Stimulated activated CD4-positive, alpha-beta T cell treated with anti-CD3 and anti-CD28 coated beads, Interleukin-2, amount 100 ng/mL, for 48 hours (primary cell): Measurements from ENCODE around the gene SLC2A4.
"Not testable (repeated sequence)": the region's sequence is repeated elsewhere in the genome, so short reads cannot be mapped to it uniquely, and the experiment has no call there.

ENCODE experiments used
- DNase-seq, 2 donors: peaks; one replicate each; pipeline ENCODE4 v3.0.0-alpha.2; 2020

SLC2A4 gene

DNA sequence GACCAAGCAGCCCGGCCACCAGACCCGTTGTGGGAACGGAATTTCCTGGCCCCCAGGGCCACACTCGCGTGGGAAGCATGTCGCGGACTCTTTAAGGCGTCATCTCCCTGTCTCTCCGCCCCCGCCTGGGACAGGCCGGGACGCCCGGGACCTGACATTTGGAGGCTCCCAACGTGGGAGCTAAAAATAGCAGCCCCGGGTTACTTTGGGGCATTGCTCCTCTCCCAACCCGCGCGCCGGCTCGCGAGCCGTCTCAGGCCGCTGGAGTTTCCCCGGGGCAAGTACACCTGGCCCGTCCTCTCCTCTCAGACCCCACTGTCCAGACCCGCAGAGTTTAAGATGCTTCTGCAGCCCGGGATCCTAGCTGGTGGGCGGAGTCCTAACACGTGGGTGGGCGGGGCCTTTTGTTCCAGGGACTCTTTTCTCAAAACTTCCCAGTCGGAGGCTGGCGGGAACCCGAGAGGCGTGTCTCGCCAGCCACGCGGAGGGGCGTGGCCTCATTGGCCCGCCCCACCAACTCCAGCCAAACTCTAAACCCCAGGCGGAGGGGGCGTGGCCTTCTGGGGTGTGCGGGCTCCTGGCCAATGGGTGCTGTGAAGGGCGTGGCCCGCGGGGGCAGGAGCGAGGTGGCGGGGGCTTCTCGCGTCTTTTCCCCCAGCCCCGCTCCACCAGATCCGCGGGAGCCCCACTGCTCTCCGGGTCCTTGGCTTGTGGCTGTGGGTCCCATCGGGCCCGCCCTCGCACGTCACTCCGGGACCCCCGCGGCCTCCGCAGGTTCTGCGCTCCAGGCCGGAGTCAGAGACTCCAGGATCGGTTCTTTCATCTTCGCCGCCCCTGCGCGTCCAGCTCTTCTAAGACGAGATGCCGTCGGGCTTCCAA lies at the start of gene SLC2A4:
Gene SLC2A4 (plus strand): TSS at position 645 of the 879 bp plus-strand sequence. CDS start 217 bp downstream, at position 862.
- peak; percentile 87 to 88 for DNase-seq

DNA sequence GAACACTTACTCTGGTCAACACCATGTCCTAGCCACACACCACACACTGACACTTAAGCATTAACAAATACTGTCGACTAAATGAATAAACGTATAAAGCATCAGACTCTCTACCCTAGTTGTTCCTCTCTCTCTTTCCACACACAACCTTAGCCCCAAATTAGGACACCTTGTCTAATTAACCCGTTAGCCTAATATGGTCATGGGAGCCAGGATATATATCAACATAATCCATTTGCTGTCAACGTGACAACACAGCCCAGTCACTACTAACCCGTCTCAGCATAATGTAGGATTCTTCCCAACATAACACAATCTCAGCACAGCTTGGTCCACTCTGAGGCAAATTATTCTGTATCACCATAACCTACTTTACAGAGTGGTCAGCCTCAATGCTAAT lies 49.4 kb upstream of the SLC2A4 start:
- no peak for DNase-seq

DNA sequence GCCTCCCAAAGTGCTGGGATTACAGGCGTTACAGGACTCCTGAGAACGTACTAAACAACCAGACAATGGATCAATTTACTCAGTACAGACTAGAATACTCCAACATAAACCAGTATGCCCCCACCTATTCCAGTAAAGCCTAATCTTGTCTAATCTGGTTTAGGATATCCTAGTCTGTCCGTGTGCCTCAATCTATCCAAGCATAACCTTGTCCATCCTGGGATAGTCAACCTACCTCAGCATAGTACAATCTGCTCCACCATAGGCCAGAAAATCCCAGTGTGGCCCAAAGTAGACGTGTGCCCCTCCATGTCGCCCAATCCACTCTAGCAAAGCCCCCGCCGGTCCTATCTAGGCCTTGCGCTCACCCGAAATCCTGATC lies 47.8 kb upstream of the SLC2A4 start:
- DNase-seq, result no peak

DNA sequence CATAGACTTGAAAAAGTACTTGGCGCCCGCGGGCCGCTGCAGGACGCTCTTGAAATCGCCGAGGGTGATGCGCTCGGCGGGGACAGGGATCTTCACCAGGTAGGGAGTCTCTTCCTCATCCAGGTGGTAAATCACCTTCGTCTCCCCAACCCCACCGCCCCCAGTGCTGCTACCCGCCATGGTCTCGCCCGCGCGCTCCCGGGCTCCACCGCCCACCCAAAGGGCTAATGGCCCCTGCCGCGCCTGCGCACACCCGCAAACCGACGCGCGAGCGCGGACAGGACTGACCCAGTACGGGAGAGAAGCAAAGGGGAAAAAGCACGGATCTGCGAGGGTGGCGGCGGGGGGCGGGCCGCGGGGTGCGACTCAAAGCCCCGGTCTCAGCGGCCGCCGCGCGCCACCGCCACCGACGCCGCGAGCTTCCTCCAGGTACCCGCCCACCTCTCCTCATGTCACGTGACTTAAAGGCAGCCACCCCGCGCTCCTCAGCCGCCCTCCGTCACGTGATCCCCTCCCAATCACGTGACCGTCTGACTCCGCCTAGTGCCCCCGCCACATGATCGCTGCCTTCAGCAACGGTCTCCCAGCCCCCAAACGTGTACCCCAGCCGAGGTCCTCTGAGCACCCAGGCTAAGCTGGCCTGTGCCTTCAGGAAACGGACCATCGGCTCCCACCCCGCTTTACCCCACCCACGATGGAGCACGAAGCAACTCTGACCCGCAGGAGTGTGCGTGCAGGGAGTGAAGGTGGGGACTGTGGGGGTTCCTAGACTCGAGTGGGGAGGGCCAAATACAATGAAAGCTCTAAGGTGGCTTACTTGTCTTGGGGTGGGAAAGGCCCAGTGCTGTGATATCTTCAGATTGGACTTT lies 47.2 kb upstream of the SLC2A4 start, which contains the start of gene DVL2:
Gene DVL2 (minus strand): TSS at position 435 of the 869 bp plus-strand sequence. CDS start 255 bp downstream, at position 180.
- DNase-seq, result peak; percentile 89 to 91

DNA sequence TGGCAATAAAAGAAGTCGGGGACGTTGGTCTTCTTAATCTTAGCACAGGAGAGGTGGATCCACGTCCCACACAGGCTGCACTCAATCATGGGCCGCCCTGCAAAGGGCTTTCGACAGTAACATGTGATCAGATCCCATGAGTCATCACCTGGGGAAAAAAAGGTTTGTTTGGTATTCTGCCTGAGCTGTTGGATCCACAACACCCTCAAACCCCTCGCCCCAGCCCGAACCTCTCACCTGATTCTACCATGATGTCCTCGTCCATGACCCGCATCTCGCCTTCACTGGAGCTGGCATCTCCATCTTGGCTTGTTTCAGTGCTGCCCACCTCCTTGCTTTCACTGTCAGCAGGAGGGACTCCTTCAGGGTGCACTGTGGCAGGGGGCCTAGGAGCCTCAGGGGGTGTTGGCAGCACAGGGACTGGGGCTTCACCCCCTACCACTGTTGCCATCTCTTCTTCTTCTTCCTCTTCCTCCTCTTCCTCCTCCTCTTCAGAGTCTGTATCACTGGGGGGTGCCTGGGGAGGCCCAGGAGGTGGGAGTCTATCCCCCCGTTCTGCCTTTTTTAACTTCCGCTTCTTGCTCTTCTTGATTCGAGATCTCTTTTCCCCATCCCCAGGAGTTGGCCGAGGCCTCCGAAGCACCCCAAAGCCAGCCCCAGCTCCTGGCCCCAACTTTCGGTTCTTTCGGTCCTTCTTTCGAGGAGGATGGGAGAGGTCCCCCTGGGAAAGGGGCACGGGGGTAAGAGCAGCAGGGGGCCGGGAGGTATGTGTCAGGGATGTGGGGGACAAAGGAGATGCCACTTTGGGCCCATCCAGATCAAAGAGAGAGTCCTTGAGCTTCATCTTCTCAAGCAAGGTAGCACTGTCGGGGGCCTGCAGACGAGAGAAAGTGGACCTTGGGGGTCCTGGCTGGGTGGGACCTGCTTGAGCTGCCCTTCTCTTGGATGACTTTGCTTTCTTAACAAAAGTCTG lies 45.5 kb upstream of the SLC2A4 start:
- no peak for DNase-seq

DNA sequence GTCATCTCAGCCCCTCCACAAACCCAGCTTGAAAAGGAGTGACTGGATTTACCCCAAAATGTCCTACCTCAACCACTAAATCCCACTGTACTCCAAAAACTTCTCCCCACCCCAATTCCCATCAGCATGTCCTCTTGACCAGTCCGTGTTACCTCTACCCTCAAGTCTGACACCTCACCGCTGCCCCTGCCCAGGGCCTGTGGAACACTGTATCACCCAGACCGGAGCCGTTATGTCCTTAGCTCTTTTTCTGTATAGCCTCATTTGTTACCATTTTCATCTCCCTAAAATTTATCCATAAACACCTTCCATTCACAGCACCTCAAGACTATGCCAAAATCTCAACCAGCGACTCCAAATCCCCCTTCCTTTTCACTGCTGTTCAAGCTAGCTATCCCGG lies 44.7 kb upstream of the SLC2A4 start:
- DNase-seq, result no peak

DNA sequence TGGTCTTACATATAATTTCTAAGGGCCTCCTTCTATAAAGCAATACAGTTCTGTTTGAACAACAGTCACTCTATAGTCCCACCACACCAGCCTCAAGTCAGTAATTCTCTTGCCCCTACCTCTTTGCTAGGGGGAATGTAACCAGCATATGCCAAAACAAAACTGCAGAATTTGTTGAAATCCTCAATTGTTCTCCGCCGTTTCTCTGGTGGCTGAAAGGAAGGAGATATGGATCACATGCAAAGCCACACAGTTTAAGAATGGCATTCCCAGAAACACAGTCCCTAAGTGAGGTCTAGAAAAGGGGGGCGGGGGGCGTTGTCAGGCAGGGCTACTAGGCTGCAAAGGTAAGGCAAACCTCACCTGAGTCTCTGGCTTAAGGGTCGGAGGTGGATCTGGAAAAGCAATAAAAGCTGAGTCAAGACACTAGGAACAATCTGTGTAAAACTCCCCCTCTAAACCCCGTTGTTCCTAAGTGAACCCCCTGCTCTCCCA lies 44.2 kb upstream of the SLC2A4 start:
- no peak for DNase-seq

DNA sequence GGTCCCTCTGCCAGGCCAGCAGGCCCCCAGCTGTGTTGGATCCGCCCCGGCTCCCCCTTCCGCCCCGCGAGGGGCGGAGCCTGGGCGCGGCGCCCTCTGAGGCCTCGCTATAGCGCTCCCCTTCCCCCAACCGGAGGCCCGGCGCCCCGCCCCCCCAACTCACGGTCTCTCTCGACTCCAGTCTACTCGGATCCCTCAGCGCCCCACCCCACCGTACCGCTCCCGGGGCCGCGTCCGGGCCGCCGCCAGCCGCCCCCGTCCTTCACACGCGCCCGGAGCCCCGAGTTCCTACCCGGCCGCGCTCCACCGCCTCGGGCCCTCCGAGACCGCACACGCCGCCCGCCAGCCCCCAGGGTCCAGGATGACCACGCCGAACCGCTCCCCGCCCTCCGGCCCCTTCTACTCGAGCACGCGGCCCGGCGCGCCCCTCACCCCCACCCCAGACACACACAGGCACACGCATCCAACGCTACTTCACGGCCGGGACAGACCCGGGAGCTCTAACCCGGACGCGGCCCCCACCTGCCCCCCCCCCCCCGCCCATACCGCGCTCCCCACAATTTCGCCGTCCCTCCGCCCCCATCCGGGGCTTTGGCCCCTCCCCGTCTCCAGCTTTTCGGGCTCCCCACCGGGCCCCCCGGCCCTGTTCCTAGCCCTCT lies 43.6 kb upstream of the SLC2A4 start:
- peak; percentile 75 to 81 for DNase-seq

DNA sequence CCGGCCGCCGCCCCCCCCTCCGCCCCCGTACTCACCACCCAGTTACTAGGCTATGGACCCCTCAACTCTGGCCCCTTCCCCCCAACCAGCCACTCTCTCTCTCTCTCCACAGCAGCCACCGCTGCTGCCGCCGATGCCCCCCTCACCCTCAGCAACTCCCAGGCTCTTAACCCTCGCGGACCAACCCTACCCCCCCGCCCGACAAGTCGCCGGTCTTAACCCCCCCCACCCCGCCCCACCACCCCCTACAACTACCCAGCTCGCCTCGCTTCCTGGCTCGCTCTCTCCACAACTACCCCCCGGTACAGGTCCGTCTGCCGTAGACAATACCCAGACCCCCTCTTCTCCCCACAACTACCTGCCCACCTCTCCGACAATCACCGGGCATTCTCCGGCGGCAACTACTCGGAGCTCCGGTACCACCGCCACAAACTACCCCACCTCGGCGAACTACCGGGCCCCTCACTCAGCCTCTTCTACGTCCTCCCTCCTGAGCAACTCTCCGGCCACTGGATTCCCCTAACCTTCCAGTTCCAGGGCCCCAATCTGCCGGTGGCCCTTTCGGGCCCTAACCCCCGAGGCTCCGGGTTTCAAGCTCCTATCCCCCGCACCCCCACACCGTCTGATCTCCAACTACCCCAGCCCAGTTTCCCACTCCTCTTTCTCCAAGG lies 43.0 kb upstream of the SLC2A4 start:
- no peak for DNase-seq

DNA sequence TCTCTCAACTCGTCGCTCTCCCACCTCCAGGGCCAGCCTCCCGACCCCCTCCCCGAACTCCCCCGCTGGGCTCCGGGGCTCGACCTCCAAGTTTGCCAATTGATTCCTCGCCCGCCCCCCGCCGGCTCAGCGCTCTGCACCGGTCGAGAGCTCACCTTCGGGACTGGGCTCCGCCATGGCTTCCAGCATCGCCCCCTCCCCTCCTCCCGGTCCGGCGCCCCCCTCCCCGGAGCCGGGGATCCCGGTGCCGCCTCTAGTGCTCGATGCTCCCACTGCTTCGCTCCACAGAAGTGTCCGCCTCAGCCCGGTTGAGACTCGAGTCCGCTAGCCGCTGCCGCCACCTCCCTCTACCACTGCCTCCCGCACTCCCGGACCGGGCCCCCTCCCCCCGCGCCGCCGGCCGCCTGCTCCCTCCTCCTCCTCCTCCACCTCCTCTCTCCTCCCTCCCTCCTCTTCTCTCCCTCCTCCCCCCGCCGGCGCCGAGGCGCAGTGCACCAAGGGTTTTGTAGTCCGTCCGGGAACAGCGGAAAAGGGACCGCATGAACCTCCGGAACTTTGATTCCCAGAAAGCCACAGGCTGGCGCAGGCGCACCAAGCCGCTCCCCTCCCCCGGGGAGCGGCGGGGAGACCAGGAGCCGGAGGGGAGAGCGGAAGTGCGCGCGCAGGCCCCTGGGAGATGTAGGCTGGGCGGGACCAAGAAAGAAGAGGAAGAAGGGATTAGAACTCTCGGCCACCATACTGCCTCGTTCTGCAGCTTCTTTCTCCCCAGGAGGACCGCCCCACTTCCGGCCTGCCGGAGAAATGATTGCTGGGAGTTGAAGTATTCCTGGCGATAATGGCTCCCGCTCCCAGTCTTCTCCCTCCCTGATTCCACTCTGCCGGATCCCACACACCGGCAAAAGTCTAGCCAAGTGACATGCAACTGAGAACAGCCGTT lies 42.2 kb upstream of the SLC2A4 start, which contains the start of gene PHF23:
Gene PHF23 (minus strand): TSS at position 367 of the 937 bp plus-strand sequence. CDS start 178 bp downstream, at position 189.
- peak; percentile 92 to 94 for DNase-seq

DNA sequence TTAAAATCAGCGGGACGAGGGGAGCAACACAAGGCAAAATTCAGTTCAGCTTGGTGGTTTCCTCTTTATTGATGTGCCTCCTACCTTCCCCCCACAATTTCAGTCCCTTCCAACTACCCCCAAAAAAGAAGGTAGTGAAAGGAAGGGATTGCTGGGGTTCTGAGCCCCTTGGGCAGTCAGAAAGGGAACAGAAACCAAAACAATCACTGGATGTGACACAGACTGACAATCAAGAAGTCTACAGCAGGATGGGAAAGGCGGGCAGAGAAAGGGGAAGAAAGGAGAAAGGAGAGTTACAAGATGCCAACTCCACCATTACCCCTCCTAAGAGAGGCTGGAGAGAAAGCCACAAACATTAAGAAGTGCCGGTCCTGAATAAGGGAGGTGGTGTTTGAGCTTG lies 41.1 kb upstream of the SLC2A4 start:
- DNase-seq, result no peak

DNA sequence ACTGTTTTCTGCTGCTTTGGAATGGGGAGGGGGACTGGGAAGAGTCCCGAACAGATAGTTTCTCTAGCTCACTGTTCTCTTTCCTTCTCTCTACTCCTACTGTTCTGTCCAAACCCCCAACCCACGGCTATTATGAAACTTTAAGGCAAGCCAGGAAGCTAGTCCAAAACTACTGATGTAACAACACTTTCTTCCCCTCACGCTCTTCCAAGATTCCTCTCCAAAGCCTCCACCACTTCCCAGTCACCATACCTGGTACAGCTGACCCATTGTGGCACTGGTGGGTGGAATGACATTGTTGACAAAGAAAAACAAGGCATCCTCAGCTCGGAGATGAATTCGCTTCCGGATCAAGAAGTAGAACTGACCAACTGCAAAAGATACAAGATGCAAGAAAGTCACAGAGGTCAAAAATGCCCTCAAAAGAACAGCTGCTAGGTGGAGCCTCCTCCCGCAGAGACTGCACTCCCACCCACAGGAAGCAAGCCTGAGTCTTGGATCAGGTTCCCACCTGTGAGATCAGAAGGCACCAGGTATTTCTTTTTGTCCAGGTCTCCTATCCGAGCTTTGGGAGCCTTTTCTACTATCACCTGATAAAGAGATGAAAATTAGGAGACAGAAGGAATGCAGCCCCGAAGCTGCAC lies 40.3 kb upstream of the SLC2A4 start:
- no peak for DNase-seq

DNA sequence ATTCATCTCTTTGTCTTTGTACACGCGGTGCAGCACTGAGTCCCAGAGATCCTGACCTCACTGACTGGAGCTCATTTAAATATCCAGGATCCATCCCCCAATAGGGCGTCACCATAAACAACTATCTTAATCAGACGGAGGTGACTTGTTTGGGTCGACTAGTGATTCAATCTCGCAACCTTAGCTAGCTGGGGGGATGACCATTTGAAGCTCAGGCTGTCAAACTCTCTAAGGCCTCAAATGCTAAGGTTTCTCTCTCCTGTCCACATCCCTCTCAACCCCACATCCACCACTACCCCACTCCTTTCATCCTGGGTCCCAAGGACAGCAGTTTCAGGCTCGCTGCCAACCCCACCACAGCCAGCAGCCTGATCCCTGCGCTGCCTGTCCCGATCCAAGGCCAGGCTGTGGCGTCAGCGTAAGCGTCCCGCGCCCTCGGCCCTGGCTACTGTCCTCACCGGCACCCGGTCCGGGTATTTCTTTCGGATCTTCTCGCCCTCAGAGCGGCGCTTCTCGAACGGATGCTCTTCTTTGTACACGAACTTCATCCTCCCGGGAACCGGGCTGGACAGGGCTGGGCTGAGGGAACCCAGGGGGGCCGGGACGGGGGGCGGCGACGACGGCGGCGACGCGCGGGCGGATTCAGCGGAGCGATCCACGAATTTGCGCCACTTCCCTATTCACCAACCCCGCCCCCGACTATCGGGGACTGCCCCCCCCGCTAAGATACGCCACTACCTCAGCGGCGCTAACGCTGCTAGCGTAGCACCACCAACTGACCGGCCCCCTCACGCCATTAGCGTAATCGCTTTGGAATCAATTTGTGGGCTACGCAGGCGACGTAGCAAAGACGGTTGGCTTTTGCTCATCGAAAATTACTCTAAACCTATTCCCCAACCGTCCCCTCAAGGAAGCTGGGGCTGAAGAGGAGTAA lies 39.5 kb upstream of the SLC2A4 start, which contains the start of gene GABARAP:
Gene GABARAP (minus strand): TSS at position 667 of the 934 bp plus-strand sequence. CDS start 119 bp downstream, at position 548.
- peak; percentile 96 for DNase-seq

DNA sequence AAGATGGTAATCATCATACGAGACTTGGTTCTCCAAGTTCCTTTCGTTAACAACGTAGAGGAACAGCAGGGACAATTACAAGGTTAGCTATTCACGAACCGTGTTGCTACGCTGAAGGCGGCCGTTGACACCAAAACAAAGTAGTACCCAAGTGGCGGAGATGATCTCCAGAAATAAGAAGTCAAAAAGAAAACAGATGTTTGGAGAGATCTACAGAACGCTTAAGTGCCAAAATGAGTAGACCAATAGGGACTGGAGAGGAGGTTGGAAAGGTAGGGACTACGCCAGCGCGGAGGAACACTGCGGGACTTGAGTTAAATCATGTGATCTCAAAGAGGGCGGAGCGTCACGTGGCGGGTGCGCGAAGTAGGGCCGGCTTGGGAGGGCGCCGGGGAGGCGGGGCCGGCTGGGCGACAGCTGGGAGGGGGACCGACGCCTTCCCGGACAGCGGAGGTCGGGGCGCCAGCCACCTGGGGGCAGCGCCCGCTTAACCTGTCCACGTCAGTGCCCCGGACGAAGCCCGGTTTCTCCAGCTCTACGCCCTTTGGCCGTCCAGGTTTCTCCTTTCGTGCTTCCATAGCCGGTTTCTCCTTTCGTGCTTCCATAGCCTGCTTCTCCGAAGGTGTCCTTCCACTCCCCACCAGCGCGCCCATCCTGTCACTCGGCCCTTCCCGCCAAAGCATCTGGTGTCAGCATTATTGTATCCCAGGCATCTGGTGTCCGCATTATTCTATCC lies 38.6 kb upstream of the SLC2A4 start:
- DNase-seq, result peak; percentile 86 to 90

DNA sequence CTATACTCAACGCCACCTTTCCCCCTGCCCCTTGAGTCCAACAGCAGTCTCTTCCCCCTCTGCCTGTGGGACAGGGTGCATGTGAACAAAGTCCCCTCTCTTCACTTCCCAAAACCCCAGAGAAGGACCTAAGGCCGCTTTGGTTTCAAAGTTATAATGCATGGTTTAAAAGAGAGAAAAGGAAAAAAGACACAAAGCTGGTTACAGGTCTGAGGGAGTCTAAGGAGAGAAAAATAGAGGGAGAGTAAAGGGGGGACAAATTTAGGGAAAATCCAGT lies 38.1 kb upstream of the SLC2A4 start:
- no peak for DNase-seq

DNA sequence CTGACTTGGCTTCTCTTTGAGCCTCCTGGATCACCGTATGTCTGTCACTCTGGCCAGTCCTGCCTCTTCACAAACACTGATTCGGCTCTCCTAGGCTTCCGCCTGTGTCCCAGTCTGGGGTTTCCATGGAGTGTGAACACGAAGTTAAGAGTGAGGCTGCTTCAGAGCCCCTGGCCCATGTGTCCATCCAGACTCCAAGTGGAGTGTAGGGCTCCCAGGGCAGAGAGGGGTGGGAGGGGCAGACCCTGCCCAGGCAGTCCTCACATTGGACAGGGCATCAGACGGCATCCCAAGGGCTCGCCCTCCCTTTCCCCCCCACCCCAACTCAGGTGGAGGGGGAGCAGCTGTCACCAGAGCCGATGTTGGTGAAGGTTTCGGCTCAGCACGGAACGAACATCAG lies 37.7 kb upstream of the SLC2A4 start:
- not testable (repeated sequence) for DNase-seq

DNA sequence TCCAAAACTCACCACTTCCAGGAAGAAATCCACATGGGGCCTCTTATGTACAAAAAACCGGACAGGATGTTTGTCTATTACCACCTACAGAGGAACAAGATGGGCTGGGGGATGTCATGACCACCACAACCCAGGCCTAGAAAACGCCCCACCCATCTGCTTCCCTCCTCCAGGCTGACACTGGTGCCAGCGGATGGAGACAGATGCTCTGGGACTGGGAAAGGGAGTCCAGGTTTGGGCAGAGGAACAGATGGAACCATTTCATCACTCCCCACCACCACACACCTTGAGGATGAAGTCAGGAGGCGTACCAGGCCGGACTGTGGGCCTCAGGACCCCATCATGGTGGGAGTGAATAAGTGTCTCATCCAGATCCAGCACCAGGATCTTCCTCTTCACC lies 34.7 kb upstream of the SLC2A4 start:
- no peak for DNase-seq
